NCI-H128 (cell line): ENCODE data around the gene EPHB2.

Experiments
- DNase-seq: peaks from one replicate; lab custom pipeline; 2025; ENCODE audit not compliant: unreplicated experiment; lab: John Stamatoyannopoulos, UW

EPHB2 gene

GRCh38 chr1:22796642-22797041, 86.0 kb downstream of the EPHB2 start:
- no peak for DNase-seq

DNA sequence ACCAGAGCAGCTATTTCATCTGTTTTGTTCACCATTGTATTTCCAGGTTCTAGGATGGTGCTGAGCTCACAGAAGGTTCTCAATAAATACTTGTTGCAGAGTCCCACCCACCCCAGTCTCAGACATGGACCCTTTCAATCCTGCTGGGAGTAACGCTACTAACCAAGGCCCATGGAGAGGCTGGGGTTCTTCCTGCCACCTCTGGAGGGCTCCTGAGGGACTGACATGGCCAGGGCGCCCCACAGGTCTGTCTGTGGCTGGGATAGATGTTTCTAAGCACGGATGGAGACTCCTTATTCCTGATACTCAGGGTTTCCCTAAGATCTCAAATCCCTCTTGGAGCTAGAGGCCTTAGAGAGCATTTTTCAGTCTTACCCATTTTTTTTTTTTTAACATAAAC, 87.4 kb downstream of the EPHB2 start:
- no peak for DNase-seq

- DNase-seq = no peak
Measured at GRCh38 chr1:22799971-22800370, 89.3 kb downstream of the EPHB2 start.

DNA sequence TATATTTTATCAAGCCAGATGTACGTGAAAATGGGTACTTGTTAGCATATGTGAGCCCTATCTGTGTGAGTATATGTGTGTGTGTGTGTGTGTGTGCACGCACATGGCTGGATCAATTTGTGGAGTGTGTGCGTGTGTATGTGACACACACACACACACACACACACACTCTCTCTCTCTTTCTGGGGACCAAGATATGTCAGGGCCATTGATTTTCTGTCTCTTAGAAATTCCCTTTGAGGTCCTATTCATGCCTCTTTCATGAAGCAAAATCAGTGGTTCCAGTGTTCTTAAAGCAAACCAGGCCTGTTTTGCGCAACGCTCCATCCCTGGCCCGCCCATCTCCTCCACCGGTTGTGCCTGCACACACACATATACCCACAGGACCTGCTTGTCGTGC, 90.0 kb downstream of the EPHB2 start:
- no peak for DNase-seq

DNA sequence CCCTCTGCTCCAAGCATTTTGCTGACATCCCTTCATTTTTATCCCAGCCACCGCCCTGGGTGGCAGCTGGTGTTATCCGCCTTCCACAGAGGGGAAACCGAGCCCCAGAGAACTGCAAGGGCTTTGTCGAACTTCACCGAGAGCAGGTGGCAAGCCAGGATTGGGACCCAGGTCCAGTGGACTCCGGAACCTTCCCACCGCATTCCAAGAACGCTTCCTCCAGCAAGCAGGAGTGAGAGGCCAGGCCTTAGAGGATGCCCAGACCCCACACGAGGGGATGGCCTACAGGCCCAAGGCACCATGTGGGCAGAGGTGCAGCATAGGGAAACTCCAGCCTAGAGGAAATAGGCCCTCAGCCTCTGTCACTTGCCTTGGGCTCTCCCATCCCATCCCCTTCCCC, 90.7 kb downstream of the EPHB2 start:
- DNase-seq = no peak

- DNase-seq = no peak
Measured at GRCh38 chr1:22801761-22802160, 91.1 kb downstream of the EPHB2 start.

GRCh38 chr1:22803833-22804232, 93.2 kb downstream of the EPHB2 start:
- DNase-seq = no peak

- no peak for DNase-seq
Measured at GRCh38 chr1:22804406-22804805, 93.8 kb downstream of the EPHB2 start.

DNA sequence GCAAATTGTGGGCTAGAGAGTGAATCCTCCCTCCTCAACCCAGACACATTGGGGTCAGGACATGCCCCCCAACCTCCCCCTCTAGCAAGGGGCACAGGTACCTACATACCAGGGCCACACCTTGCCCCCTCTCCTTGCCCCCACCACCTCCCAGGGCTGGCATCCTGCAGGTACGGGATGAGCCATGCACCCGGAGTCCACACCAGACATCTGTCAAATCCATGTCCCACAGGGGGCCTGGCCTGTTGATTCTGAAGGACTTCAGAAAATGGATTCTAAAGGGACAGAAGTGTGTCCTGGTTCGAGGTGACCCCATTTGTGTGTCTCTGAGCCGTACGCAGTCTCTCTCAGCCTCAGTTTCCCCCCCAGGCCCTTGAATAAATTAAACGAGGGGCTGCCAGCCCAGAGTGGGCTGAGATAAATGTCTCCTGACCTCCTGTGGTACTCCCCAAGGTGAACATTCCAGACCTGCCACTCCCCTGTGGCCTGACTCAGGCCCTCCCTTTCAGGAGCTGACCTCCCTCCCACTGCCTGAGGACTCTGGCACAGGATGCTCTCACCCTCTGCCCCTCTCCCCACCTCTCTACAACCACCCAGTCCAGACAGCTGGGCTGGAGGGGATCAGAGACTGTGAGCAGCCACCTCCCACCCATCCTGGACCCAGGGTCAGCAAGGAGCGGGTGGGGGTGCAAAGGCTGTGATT, 94.5 kb downstream of the EPHB2 start:
- DNase-seq = no peak

DNA sequence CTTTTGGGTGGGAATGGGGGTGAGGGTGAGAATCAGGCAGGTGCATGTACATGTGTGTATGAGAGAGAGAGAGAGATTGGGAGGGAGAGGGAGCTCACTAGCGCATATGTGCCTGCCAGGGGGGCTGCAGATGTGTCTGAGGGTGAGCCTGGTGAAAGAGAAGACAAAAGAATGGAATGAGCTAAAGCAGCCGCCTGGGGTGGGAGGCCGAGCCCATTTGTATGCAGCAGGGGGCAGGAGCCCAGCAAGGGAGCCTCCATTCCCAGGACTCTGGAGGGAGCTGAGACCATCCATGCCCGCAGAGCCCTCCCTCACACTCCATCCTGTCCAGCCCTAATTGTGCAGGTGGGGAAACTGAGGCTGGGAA, 95.0 kb downstream of the EPHB2 start:
- no peak for DNase-seq

GRCh38 chr1:22806584-22806983, 95.9 kb downstream of the EPHB2 start:
- DNase-seq = no peak

GRCh38 chr1:22807340-22807739, 96.7 kb downstream of the EPHB2 start:
- DNase-seq = no peak

DNA sequence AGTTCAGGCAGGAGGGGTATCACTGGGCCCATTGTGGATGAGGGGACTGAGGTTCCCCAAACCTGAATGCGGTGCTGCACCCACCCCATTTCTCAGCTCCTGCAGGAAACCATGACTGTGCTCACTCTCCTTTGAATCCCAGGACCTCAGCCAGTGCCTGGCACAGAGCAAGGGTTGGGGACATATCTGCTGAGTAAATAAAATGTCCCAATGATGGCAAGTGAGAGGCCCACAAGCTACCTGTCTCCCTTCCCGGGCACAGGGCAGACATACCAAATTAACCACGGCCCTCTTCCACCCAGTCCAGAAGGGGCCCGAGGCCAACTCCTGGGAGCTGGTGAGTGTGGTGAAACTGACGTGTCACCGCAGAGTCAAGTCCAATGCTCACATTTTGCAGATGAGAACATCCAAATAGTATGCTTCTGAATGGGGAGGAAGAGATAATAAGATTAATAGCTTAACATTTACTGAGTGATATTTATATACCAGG, 97.6 kb downstream of the EPHB2 start:
- DNase-seq = no peak

- no peak for DNase-seq
Measured at GRCh38 chr1:22808676-22809483, 98.2 kb downstream of the EPHB2 start.

- no peak for DNase-seq
Measured at GRCh38 chr1:22809783-22810182, 99.1 kb downstream of the EPHB2 start.

DNA sequence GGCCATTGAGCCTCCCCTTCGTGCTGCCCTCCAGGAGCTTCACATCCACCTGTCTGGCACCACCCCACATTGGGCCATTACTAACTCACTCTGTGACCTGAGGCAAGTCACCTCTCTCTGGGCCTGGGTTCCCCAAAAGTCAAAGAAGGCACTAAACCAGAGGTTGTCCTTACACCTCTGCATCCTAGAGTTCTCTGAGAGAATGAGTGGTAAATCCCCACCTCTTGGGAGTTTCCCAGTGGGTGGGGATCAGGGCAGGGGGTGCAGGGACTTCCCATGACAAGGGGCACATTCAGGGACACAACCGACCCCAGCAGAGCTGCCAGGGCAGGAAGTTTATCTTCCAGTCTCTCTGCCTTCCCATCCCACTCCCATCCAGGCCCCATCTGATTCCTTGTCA, 99.7 kb downstream of the EPHB2 start:
- DNase-seq = no peak

GRCh38 chr1:22812092-22812880, 101.6 kb downstream of the EPHB2 start:
- DNase-seq = no peak

DNA sequence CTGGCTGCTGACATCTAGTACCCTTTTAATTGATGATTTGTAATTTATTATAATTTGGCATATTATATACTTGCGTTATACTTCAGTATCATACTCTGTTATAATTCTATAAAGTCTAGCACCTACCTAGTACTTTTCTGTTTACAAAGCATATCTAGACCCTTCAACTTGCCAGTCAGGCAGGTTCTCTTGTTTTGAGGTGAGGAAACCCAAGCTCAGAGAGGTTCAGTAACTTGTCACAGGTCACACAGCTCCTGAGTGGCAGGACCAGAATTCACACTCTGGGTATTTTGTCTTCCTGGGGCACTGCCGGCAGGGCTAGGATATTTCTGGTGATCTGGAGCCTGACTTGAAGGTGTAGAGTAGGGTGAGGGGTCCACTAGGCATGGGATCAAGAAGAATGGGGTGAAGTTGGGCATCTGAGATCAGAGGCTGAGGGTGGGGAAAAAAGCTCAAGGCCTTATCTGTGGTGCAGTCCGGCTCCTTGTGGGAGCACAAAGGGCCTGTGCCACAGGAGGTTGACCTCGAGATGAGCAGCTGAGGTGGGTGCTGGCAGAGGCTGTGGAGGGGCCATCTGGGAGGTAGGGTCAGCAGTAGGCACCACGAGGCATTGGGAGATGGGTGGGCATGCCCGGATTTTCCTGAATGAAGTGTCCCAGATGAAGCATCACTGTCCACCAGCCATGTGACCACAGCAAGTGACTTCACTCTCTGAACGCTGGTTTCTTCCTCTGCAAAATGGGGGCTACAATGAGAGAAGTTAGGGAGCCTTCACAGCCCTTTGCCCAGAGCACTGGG, 102.6 kb downstream of the EPHB2 start:
- no peak for DNase-seq

- peak; percentile 65 for DNase-seq
Measured at GRCh38 chr1:22814176-22815042, 103.8 kb downstream of the EPHB2 start.

DNA sequence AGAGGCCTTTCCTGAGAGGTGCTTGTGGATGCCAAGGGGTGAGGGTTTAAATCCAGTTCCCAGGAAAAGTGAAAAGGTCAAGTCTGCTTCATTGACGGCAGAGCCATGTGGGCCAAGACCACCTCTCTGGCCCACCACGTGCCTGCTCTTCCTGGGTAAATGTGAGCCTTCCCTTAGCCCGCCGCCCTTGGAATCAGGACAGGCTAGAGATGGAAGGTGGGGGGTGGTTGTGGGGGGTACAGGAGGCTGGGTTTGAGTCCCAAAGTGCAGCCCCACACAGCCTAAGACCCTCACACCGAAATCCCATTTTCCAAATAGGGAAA, 104.4 kb downstream of the EPHB2 start:
- DNase-seq = no peak
